Gastroesophageal sphincter (tissue), 3 donors: Measurements from ENCODE around the gene COL18A1.

Experiments used
- CTCF ChIP-seq, 4 experiments: fragments of 200-600 bp in 2 of 4; fragments of 450-650 bp in 2 of 4; sonication (generic) in 1 of 4; IDR thresholded peaks; one replicate each; pipeline ENCODE4 v1.5.1; 2017 to 2019; ENCODE audit warnings: antibody characterized with exemption in 4 of 4, mild to moderate bottlenecking in 2 of 4, moderate library complexity in 2 of 4
- EP300 ChIP-seq: sonication (generic); formaldehyde crosslinking; IDR thresholded peaks from one replicate; pipeline ENCODE4 v1.6.1; 2017; ENCODE audit warnings: antibody characterized with exemption, mild to moderate bottlenecking
- POLR2A ChIP-seq, 2 donors: fragments of 450-650 bp; IDR thresholded peaks; one replicate each; pipeline ENCODE4 v1.6.1; 2017; ENCODE audit warnings: antibody characterized with exemption in 2 of 2, mild to moderate bottlenecking in 2 of 2, moderate library complexity in 1 of 2
- POLR2AphosphoS5 ChIP-seq: sonication (generic); formaldehyde crosslinking; IDR thresholded peaks from one replicate; pipeline ENCODE4 v1.6.1; 2017; ENCODE audit warnings: antibody characterized with exemption

DNA sequence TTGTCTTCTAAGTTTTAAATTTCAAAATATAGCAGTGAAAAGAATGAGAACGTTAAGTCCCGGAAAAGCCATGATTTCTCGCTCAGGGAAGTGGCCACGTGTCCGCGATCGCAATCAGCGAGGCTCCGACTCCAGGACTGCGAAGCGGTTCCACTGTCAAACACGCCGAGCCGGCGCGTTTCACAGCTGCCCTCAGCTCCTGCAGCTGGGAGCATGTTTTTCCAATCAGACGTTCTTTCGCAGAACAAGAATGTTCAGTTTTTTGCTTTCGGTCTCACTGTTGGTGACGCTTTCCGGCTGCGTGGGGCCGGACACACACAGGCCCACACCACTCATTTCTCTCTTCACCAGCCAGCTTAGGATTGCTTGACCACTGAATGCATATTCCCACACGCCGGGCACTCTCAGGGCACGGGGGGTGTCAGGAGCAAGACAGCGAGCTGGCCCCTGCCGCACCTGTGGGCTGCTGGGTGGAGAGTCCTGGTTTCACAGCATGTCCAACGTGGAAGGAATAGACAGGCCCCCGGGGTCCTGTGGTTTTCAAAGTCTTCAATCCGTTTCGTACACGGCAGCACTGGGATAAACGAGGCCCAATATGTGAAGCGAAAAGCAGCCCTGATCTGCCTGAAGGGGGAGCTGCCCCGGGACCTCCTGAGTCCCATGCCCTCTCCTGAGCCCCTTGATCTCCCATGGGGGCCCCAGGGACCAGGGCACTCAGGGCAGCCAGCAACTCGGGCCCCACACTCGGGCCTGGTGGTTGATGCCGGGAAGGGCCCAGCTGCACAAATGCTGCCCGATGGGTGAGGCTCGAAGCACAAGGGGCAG is 47.3 kb upstream of the COL18A1 start:
- no peak for TF ChIP-seq POLR2A (IDR thresholded peaks at IDR 0.05)
- no peak for TF ChIP-seq CTCF (IDR thresholded peaks at IDR 0.05)
- peak; percentile 44 for TF ChIP-seq POLR2AphosphoS5
- TF ChIP-seq EP300, result no peak
